GM18520 (cell line): ENCODE data around the gene SULT2A1.
"Not testable (repeated sequence)": the region's sequence is repeated elsewhere in the genome, so short reads cannot be mapped to it uniquely, and the experiment has no call there.

Source experiments
- ATAC-seq: cut with Tn5 transposase; IDR thresholded peaks from one replicate; pipeline ENCODE4 v1.9.1; 2021; ENCODE audit not compliant: unreplicated experiment

Gene SULT2A1

GRCh38 chr19:47861630-47862029, 24.5 kb downstream of the SULT2A1 start:
- no peak for ATAC-seq

GRCh38 chr19:47860602-47861297, 25.4 kb downstream of the SULT2A1 start:
- no peak for ATAC-seq

GRCh38 chr19:47859838-47860237, 26.3 kb downstream of the SULT2A1 start:
- not testable (repeated sequence) for ATAC-seq

GRCh38 chr19:47858646-47859285, 27.3 kb downstream of the SULT2A1 start, which contains the start of gene TPRX2:
TSS of gene TPRX2 (plus strand) at chr19:47859235. CDS start at chr19:47859247, 12 bp downstream.
- ATAC-seq: not testable (repeated sequence)

GRCh38 chr19:47858231-47858630, 27.9 kb downstream of the SULT2A1 start:
- not testable (repeated sequence) for ATAC-seq

- no peak for ATAC-seq
These were observed 31.7 kb downstream of the SULT2A1 start for GRCh38 chr19:47854459-47854858.

- ATAC-seq: no peak
These were observed 33.1 kb downstream of the SULT2A1 start for GRCh38 chr19:47853003-47853402.

- no peak for ATAC-seq
These were observed 37.2 kb downstream of the SULT2A1 start for GRCh38 chr19:47848823-47849473.

GRCh38 chr19:47848425-47848822, 37.7 kb downstream of the SULT2A1 start:
- ATAC-seq: no peak

GRCh38 chr19:47842941-47843340, 43.2 kb downstream of the SULT2A1 start:
- no peak for ATAC-seq

- ATAC-seq: no peak
These were observed 46.2 kb downstream of the SULT2A1 start for GRCh38 chr19:47839913-47840312.

GRCh38 chr19:47839411-47839810, 46.7 kb downstream of the SULT2A1 start:
- no peak for ATAC-seq

GRCh38 chr19:47836038-47836437, 50.1 kb downstream of the SULT2A1 start:
- ATAC-seq: no peak

GRCh38 chr19:47832723-47833122, 53.4 kb downstream of the SULT2A1 start:
- no peak for ATAC-seq

GRCh38 chr19:47826800-47827199, 59.3 kb downstream of the SULT2A1 start:
- ATAC-seq: no peak

GRCh38 chr19:47824396-47824795, 61.7 kb downstream of the SULT2A1 start:
- ATAC-seq: no peak

GRCh38 chr19:47821460-47822020, 64.6 kb downstream of the SULT2A1 start, which contains the start of gene CRX:
TSS of gene CRX (plus strand) at chr19:47821937. CDS start at chr19:47834444, 12,507 bp downstream.
- ATAC-seq: no peak
